ENCODE measurements around the gene AOC3. TPM values are rescaled to one million over a fixed set of nuclear protein-coding genes. Genes with fewer than 3 reads are reported as not detected.
"Not testable (repeated sequence)": the region's sequence is repeated elsewhere in the genome, so short reads cannot be mapped to it uniquely, and the experiment has no call there.

The AOC3 gene
- total RNA-seq, 1 experiment from 2014 or later = 0.86 TPM

DNA sequence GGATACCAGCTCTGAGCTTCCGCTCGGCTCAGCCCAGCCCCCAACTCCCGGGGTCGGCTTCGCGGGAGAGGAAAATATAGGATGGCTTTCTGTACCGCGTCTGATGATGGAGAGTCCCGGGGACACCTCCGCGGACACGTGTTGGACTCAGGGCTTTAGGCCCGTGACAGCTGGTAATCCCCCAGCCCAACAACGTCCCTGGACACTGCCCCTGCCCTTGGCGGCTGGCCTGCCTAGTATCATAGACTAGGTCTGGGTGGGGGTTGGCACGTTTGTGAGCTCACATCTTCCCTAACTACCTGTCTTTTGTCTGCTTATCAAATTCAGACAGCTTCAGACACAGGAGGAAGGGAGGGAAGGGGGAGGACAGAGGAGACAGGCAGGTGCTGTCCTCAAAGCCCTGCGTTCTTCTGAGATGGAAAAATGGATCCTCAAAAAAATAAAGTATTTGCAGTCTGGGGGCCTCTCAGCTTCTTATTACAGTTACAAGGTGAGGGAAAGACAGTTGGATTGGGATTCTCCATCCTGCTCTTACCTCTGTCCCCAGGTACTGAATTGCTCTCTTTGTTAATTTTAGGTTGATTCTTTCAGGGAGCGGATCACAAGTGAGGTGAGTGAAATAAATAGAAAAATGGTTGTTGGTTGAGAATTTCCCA lies 17.1 kb upstream of the AOC3 start:
- peaks cover 54% of the 10 kb centered on the region for H3K36me3 ChIP-seq
- peaks cover 4% of the 10 kb centered on the region; the same call in 1 of the 2 replicates for H3K9me3 ChIP-seq
- H3K27me3 ChIP-seq = no peaks in the 10 kb centered on the region
- H3K4me3 ChIP-seq = peak overlapping the region; percentile 93
- no peak for DNase-seq

GRCh38 chr17:42835732-42836131 lies 15.3 kb upstream of the AOC3 start:
- H3K4me3 ChIP-seq = no peak overlapping the region

GRCh38 chr17:42841975-42842685 lies 8.9 kb upstream of the AOC3 start:
- Histone ChIP-seq H3K4me3 (no peak overlapping the region), H3K36me3 (peaks cover 87% of the 10 kb centered on the region), H3K9me3 (no peaks in the 10 kb centered on the region), H3K27me3 (no peaks in the 10 kb centered on the region)
- peak; percentile 29 for DNase-seq

More at GRCh38 chr17:42835732-42836131, 15.3 kb upstream of the AOC3 start:
- H3K9me3 ChIP-seq = peaks cover 4% of the 10 kb centered on the region; the same call in 1 of the 2 replicates
- peaks cover 72% of the 10 kb centered on the region for H3K36me3 ChIP-seq
- H3K27me3 ChIP-seq = no peaks in the 10 kb centered on the region
- no peak for DNase-seq

GRCh38 chr17:42843358-42843934 lies 7.6 kb upstream of the AOC3 start:
- H3K36me3 ChIP-seq = peaks cover 74% of the 10 kb centered on the region
- DNase-seq = peak; percentile 27
- no peaks in the 10 kb centered on the region for H3K9me3 ChIP-seq
- no peak overlapping the region for H3K4me3 ChIP-seq
- H3K27me3 ChIP-seq = no peaks in the 10 kb centered on the region

- H3K9me3 ChIP-seq = no peaks in the 10 kb centered on the region
- H3K36me3 ChIP-seq = peaks cover 66% of the 10 kb centered on the region
- H3K27me3 ChIP-seq = no peaks in the 10 kb centered on the region
- H3K4me3 ChIP-seq = no peak within 1 kb of the TSS
- DNase-seq = no peak
Measured at GRCh38 chr17:42844271-42844670, 6.7 kb upstream of the AOC3 start, which contains the start of gene AOC2. TSS of gene AOC2 (plus strand) at chr17:42844580. CDS start at chr17:42844627, 47 bp downstream.

DNA sequence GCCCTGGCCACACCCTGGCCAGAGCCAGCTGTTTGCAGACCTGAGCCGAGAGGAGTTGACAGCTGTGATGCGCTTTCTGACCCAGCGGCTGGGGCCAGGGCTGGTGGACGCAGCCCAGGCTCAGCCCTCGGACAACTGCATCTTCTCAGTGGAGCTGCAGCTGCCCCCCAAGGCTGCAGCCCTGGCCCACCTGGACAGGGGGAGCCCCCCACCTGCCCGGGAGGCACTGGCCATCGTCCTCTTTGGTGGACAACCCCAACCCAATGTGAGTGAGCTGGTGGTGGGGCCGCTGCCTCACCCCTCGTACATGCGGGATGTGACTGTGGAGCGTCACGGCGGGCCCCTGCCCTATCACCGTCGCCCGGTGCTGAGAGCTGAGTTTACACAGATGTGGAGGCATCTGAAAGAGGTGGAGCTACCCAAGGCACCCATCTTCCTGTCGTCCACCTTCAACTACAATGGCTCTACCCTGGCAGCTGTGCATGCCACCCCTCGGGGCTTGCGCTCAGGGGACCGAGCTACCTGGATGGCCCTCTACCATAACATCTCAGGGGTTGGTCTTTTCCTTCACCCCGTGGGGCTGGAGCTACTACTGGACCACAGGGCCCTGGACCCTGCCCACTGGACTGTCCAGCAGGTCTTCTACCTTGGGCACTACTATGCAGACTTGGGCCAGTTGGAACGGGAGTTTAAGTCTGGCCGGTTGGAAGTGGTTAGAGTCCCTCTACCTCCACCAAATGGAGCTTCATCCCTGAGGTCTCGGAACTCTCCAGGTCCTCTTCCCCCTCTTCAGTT lies 6.0 kb upstream of the AOC3 start:
- no peak for DNase-seq
- Histone ChIP-seq H3K36me3 (peaks cover 59% of the 10 kb centered on the region), H3K9me3 (no peaks in the 10 kb centered on the region), H3K4me3 (no peak overlapping the region), H3K27me3 (no peaks in the 10 kb centered on the region)

DNA sequence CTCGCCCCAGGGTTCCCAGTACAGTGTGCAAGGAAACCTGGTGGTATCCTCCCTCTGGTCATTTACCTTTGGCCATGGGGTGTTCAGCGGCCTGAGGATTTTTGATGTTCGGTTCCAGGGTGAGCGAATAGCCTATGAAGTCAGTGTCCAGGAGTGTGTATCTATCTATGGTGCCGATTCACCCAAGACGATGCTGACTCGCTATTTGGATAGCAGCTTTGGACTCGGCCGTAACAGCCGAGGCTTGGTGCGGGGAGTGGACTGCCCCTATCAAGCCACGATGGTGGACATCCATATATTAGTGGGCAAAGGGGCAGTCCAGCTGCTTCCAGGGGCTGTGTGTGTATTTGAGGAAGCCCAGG lies 5.5 kb upstream of the AOC3 start:
- no peak for DNase-seq
- no peaks in the 10 kb centered on the region for H3K27me3 ChIP-seq
- no peak overlapping the region for H3K4me3 ChIP-seq
- H3K9me3 ChIP-seq = no peaks in the 10 kb centered on the region
- H3K36me3 ChIP-seq = peaks cover 53% of the 10 kb centered on the region

GRCh38 chr17:42845918-42846593 lies 4.9 kb upstream of the AOC3 start:
- DNase-seq = no peak
- no peaks in the 10 kb centered on the region for H3K9me3 ChIP-seq

DNA sequence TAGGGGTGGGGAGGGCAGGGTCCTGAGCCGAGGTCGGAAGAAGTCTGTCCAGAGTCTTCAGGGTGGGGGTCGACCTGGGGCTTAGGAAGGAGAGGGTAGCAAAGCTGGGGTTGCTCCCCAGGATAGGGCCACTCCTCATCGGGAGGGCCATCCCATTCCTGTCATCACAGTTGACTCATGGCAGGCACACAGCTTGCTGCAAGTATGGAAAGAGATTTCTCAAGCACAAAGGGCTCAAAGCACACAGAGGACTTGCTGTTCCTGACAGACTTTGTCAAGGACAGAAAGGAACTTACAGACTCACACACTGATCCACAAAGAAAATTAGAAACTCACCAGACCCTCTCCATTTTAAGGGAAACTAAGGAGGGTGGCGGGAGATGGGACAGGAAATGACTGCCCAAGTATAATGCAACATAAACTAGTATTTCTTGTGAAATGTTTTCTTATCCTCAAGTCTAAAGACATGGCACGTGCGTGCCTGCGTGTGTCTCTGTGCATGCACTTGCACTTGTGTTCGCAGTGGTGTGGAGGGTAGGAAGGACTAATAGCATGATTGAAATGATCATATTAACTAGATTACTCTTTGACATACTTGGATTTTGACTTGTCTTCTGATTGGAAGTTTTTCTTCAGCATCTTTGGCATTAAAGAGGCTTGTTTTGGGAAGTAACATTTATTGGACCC lies 4.3 kb upstream of the AOC3 start:
- H3K36me3 ChIP-seq = peaks cover 43% of the 10 kb centered on the region
- no peaks in the 10 kb centered on the region for H3K27me3 ChIP-seq
- no peak for DNase-seq
- H3K4me3 ChIP-seq = no peak overlapping the region
- H3K9me3 ChIP-seq = no peaks in the 10 kb centered on the region

More at GRCh38 chr17:42845918-42846593, 4.9 kb upstream of the AOC3 start:
- Histone ChIP-seq H3K36me3 (peaks cover 50% of the 10 kb centered on the region), H3K4me3 (no peak overlapping the region), H3K27me3 (no peaks in the 10 kb centered on the region)

DNA sequence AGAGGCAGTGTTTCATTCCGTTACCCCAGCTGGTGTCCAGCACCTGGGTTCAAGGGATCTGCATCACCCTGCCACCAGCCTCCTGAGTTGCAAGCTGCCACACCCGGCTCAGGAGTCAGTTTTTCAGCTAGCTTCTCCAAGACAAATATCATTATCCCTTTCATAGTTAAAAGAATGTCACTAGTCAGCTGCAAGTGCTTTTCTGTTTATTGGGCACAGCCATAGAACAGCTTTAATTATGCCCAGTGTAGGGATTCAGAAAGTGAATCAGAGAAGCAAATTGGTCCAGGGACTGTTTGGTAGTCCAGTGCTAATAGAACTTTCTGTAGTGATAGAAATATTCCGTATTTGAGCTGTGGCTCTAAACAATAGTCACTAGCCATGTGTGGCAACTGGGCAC lies 2.9 kb upstream of the AOC3 start:
- H3K4me3 ChIP-seq = no peak overlapping the region
- no peaks in the 10 kb centered on the region for H3K9me3 ChIP-seq
- H3K36me3 ChIP-seq = peaks cover 29% of the 10 kb centered on the region
- DNase-seq = no peak
- H3K27me3 ChIP-seq = no peaks in the 10 kb centered on the region

DNA sequence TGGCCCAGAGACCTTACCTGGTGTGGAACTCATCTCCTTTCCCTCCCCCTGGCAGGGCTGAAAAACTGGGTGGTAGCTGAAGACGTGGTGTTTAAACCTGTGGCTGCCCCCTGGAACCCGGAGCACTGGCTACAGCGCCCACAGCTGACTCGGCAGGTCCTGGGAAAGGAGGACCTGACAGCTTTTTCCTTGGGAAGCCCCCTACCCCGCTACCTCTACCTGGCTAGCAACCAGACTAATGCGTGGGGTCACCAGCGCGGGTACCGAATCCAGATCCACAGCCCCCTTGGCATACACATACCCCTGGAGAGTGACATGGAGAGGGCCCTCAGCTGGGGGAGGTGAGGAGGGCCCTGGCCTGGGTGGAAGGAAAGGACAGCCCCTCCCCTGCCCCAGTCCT lies 2.0 kb upstream of the AOC3 start:
- no peak overlapping the region for H3K4me3 ChIP-seq
- peaks cover 20% of the 10 kb centered on the region for H3K36me3 ChIP-seq
- DNase-seq = no peak
- no peaks in the 10 kb centered on the region for H3K27me3 ChIP-seq
- H3K9me3 ChIP-seq = no peaks in the 10 kb centered on the region

- no peak for DNase-seq
- peaks cover 14% of the 10 kb centered on the region for H3K36me3 ChIP-seq
Measured at GRCh38 chr17:42849451-42850181, 1.4 kb upstream of the AOC3 start.

GRCh38 chr17:42851371-42852240 lies 607 bp downstream of the AOC3 start:
- not testable (repeated sequence) for H3K4me3 ChIP-seq, H3K36me3 ChIP-seq, H3K27me3 ChIP-seq, DNase-seq, H3K9me3 ChIP-seq

More at GRCh38 chr17:42849451-42850181, 1.4 kb upstream of the AOC3 start:
- Histone ChIP-seq H3K27me3 (no peaks in the 10 kb centered on the region), H3K9me3 (no peaks in the 10 kb centered on the region), H3K4me3 (no peak overlapping the region)

GRCh38 chr17:42852351-42852750 lies 1.4 kb downstream of the AOC3 start:
- no peak for DNase-seq
- Histone ChIP-seq H3K27me3 (no peaks in the 10 kb centered on the region), H3K9me3 (no peaks in the 10 kb centered on the region), H3K36me3 (no peaks in the 10 kb centered on the region), H3K4me3 (no peak overlapping the region)

- no peak for DNase-seq
- H3K4me3 ChIP-seq = no peak overlapping the region
- H3K9me3 ChIP-seq = no peaks in the 10 kb centered on the region
- H3K27me3 ChIP-seq = no peaks in the 10 kb centered on the region
- no peaks in the 10 kb centered on the region for H3K36me3 ChIP-seq
Measured at GRCh38 chr17:42853004-42853403, 2.0 kb downstream of the AOC3 start.

Data from MG63 (cell line).